Measurements from ENCODE around the gene ZNF609. TPM values are rescaled to one million over a fixed set of nuclear protein-coding genes. Genes with fewer than 3 reads are reported as not detected.

Gene ZNF609
- total RNA-seq, 1 experiment from 2014 or later = 31.0 TPM

DNA sequence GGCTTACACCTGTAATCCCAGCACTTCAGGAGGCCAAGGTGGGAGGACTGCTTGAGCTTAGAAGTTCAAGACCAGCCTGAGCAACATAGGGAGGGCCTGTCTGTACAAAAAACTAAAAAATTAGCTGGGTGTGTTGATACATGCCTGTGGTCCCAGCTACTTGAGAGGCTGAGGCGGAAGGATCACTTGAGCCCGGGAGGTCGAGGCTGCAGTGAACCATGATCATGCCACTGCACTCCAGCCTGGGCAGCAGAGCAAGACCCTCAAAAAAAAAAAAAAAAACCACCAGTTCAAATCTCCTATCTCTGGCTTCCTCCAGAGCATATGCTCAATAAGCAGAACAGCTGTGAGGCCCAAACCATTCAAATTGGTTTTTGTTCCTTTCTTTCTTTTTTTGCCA, 53.4 kb downstream of the ZNF609 start:
- Histone ChIP-seq H4K20me1 (ENCODE audit: insufficient read depth) (peaks cover 3% of the 10 kb centered on the region; the same call in 1 of the 2 replicates), H3K79me2 (ENCODE audit: insufficient read depth, low read length) (peaks cover 61% of the 10 kb centered on the region), H3K4me1 (ENCODE audit: control insufficient read depth in 1 of 2, insufficient read depth in 2 of 2, low read length in 2 of 2) (peaks cover 0 to 3% of the 10 kb centered on the region in 2 experiments; a peak in 2 of 4 replicates), H2AFZ (ENCODE audit: low read depth, low read length, poor library complexity, severe bottlenecking) (no peak overlapping the region), H3K4me2 (ENCODE audit: low read length) (no peak overlapping the region), H3K27ac (ENCODE audit: low read depth, low read length) (no peak overlapping the region), H3K9me3 (ENCODE audit: control insufficient read depth in 1 of 2, insufficient read depth in 1 of 2, low read depth in 1 of 2, low read length in 2 of 2) (no peaks in the 10 kb centered on the region), H3K27me3 (ENCODE audit: insufficient read depth, low read length) (no peaks in the 10 kb centered on the region), H3K9me2 (ENCODE audit: insufficient read depth) (no peaks in the 10 kb centered on the region), H3K4me3 (replicated peaks in 1 of 2; ENCODE audit: low read depth in 1 of 2, low read length in 2 of 2) (no peak overlapping the region), H3K9ac (ENCODE audit: low read length) (no peak overlapping the region), H3K36me3 (ENCODE audit: control insufficient read depth in 1 of 2, insufficient read depth in 2 of 2, low read length in 2 of 2) (no peaks in the 10 kb centered on the region; a peak in 2 of 4 replicates)
- intact Hi-C loops (cut with micrococcal nuclease) = no loop called here
- DNase-seq (ENCODE audit: low read depth, low spot score) (no peak), ATAC-seq (no peak)
- no TSS peak for BruUV-seq (replicated peaks)
- TF ChIP-seq FOSL1 (IDR thresholded peaks at IDR 0.05; ENCODE audit: low read depth) (no peak), RAD21 (IDR thresholded peaks at IDR 0.05; ENCODE audit: low read depth) (no peak), CEBPB (IDR thresholded peaks at IDR 0.05; ENCODE audit: low read depth) (no peak)
- TF ChIP-seq, protein P1, sequence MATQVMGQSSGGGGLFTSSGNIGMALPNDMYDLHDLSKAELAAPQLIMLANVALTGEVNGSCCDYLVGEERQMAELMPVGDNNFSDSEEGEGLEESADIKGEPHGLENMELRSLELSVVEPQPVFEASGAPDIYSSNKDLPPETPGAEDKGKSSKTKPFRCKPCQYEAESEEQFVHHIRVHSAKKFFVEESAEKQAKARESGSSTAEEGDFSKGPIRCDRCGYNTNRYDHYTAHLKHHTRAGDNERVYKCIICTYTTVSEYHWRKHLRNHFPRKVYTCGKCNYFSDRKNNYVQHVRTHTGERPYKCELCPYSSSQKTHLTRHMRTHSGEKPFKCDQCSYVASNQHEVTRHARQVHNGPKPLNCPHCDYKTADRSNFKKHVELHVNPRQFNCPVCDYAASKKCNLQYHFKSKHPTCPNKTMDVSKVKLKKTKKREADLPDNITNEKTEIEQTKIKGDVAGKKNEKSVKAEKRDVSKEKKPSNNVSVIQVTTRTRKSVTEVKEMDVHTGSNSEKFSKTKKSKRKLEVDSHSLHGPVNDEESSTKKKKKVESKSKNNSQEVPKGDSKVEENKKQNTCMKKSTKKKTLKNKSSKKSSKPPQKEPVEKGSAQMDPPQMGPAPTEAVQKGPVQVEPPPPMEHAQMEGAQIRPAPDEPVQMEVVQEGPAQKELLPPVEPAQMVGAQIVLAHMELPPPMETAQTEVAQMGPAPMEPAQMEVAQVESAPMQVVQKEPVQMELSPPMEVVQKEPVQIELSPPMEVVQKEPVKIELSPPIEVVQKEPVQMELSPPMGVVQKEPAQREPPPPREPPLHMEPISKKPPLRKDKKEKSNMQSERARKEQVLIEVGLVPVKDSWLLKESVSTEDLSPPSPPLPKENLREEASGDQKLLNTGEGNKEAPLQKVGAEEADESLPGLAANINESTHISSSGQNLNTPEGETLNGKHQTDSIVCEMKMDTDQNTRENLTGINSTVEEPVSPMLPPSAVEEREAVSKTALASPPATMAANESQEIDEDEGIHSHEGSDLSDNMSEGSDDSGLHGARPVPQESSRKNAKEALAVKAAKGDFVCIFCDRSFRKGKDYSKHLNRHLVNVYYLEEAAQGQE (IDR thresholded peaks at IDR 0.05; ENCODE audit: low read depth) = no peak
- TF ChIP-seq, protein P2, sequence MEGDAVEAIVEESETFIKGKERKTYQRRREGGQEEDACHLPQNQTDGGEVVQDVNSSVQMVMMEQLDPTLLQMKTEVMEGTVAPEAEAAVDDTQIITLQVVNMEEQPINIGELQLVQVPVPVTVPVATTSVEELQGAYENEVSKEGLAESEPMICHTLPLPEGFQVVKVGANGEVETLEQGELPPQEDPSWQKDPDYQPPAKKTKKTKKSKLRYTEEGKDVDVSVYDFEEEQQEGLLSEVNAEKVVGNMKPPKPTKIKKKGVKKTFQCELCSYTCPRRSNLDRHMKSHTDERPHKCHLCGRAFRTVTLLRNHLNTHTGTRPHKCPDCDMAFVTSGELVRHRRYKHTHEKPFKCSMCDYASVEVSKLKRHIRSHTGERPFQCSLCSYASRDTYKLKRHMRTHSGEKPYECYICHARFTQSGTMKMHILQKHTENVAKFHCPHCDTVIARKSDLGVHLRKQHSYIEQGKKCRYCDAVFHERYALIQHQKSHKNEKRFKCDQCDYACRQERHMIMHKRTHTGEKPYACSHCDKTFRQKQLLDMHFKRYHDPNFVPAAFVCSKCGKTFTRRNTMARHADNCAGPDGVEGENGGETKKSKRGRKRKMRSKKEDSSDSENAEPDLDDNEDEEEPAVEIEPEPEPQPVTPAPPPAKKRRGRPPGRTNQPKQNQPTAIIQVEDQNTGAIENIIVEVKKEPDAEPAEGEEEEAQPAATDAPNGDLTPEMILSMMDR (IDR thresholded peaks at IDR 0.05 in 2 of 3, conservative IDR thresholded peaks at IDR 0.05 in 1 of 3; ENCODE audit: borderline replicate concordance in 1 of 3, insufficient read depth in 1 of 3, low read depth in 2 of 3, low read length in 2 of 3) = no peak
- ChIA-PET CTCF (no interaction called here), POLR2A (interaction anchor here (0.6 kb wide), 2 partner anchors 25 to 178 kb away, joined by 3 to 6 read pairs; no protein-coding TSS in a partner anchor), RAD21 (ENCODE audit: low non-redundant PET in 1 of 2, low total read pairs in 2 of 2, uncharacterized antibody in 2 of 2, unreplicated experiment in 2 of 2) (interaction anchor here in 1 of 2 experiments (0.7 kb wide), 1 partner anchor 87 kb away, joined by 7 read pairs; no protein-coding TSS in a partner anchor)
